GM12874 (cell line): ENCODE results near the gene VAMP5.
A peak's percentile ranks its signal among the peaks of the same experiment; 100 is the strongest.

Experiments used
- CTCF ChIP-seq: IDR thresholded peaks from 2 replicates; pipeline ENCODE4 v1.5.1; 2011; ENCODE audit warnings: low read depth, mild to moderate bottlenecking, control low read depth, low read length, moderate library complexity; ENCODE audit not compliant: insufficient read depth

VAMP5 gene

GRCh38 chr2:85584354-85584856 is at the start of gene VAMP5:
Gene VAMP5 (plus strand): TSS chr2:85584431. CDS start chr2:85584491, 60 bp downstream.
- no peak for TF ChIP-seq CTCF

- TF ChIP-seq CTCF = no peak
These were observed 49.4 kb upstream of the VAMP5 start for GRCh38 chr2:85534881-85535280.

- no peak for TF ChIP-seq CTCF
These were observed 47.8 kb upstream of the VAMP5 start for GRCh38 chr2:85536479-85536878.

GRCh38 chr2:85537600-85538506 is 46.4 kb upstream of the VAMP5 start:
- TF ChIP-seq CTCF = no peak

- peak; percentile 88 for TF ChIP-seq CTCF
These were observed 45.5 kb upstream of the VAMP5 start, which contains the start of gene MAT2A for GRCh38 chr2:85538507-85539360. Gene MAT2A (plus strand): TSS chr2:85539168. CDS start chr2:85539288, 120 bp downstream.

- no peak for TF ChIP-seq CTCF
These were observed 44.7 kb upstream of the VAMP5 start for GRCh38 chr2:85539361-85540132.

- TF ChIP-seq CTCF = no peak
These were observed 44.0 kb upstream of the VAMP5 start for GRCh38 chr2:85540133-85540648.
